ENCODE data around the gene NCOR1. TPM values are rescaled to one million over a fixed set of nuclear protein-coding genes. Genes with fewer than 3 reads are reported as not detected.
"Not testable (repeated sequence)": the region's sequence is repeated elsewhere in the genome, so short reads cannot be mapped to it uniquely, and the experiment has no call there.

NCOR1 gene
- total and polyA plus RNA-seq, 8 donors = 36.7 to 123 (median 49.5) TPM

GRCh38 chr17:16073845-16074244 lies 141.5 kb downstream of the NCOR1 start:
- no peaks in the 10 kb centered on the region for H3K9me3 ChIP-seq
- DNase-seq (no peak), FAIRE-seq (no peak), ATAC-seq (no peak)
- peaks cover 0 to 66% (median 17%) of the 10 kb centered on the region in 3 donors for H3K36me3 ChIP-seq
- no peak overlapping the region for H3K4me3 ChIP-seq
- no peaks in the 10 kb centered on the region for H3K27me3 ChIP-seq
- intact Hi-C loops (cut with DNase I) = no loop called here
- no peak for TF ChIP-seq CTCF (IDR thresholded peaks at IDR 0.05)
- 92% methylated on average over 4 of the region's 4 CpGs for WGBS, 2 donors
- H3K27ac ChIP-seq = no peak overlapping the region
- peaks cover 0 to 7% (median 0%) of the 10 kb centered on the region in 3 donors for H3K4me1 ChIP-seq

GRCh38 chr17:16072031-16072430 lies 143.3 kb downstream of the NCOR1 start:
- H3K36me3 ChIP-seq = peaks cover 0 to 65% (median 16%) of the 10 kb centered on the region in 3 donors
- DNase-seq = no peak
- no peaks in the 10 kb centered on the region for H3K9me3 ChIP-seq
- ATAC-seq = no peak
- FAIRE-seq = no peak
- no peak overlapping the region for H3K27ac ChIP-seq
- intact Hi-C loops (cut with DNase I) = no loop called here
- TF ChIP-seq CTCF (IDR thresholded peaks at IDR 0.05) = no peak
- no peaks in the 10 kb centered on the region for H3K27me3 ChIP-seq
- WGBS, 2 donors = 96 to 97% methylated on average over 1 of the region's 1 CpG
- peaks cover 0 to 7% (median 0%) of the 10 kb centered on the region in 3 donors for H3K4me1 ChIP-seq
- no peak overlapping the region for H3K4me3 ChIP-seq

- DNase-seq (no peak), ATAC-seq (no peak), FAIRE-seq (no peak)
- Histone ChIP-seq H3K4me1 (no peaks in the 10 kb centered on the region), H3K27ac (no peak overlapping the region), H3K4me3 (no peak overlapping the region), H3K36me3 (peaks cover 4 to 87% (median 33%) of the 10 kb centered on the region in 3 donors), H3K27me3 (no peaks in the 10 kb centered on the region), H3K9me3 (no peaks in the 10 kb centered on the region)
- TF ChIP-seq CTCF (IDR thresholded peaks at IDR 0.05) = no peak
- intact Hi-C loops (cut with DNase I) = no loop called here
Observed at GRCh38 chr17:16068323-16068722, 147.0 kb downstream of the NCOR1 start.

GRCh38 chr17:16066125-16066524 lies 149.2 kb downstream of the NCOR1 start:
- Histone ChIP-seq H3K27ac (no peak overlapping the region), H3K4me3 (no peak overlapping the region), H3K36me3 (peaks cover 5 to 80% (median 32%) of the 10 kb centered on the region in 3 donors), H3K9me3 (no peaks in the 10 kb centered on the region), H3K4me1 (no peaks in the 10 kb centered on the region), H3K27me3 (no peaks in the 10 kb centered on the region)
- DNase-seq (no peak), FAIRE-seq (no peak), ATAC-seq (no peak)
- intact Hi-C loops (cut with DNase I) = no loop called here
- no peak for TF ChIP-seq CTCF (IDR thresholded peaks at IDR 0.05)
- 95 to 98% methylated on average over 4 of the region's 4 CpGs for WGBS, 2 donors

- WGBS, 2 donors = 94 to 96% methylated on average over 2 of the region's 2 CpGs
- Histone ChIP-seq H3K4me1 (no peaks in the 10 kb centered on the region), H3K27me3 (no peaks in the 10 kb centered on the region), H3K9me3 (no peaks in the 10 kb centered on the region), H3K36me3 (peaks cover 13 to 70% (median 26%) of the 10 kb centered on the region in 3 donors), H3K27ac (no peak overlapping the region), H3K4me3 (no peak overlapping the region)
- no peak for ATAC-seq
- intact Hi-C loops (cut with DNase I) = no loop called here
- no peak for TF ChIP-seq CTCF (IDR thresholded peaks at IDR 0.05)
- no peak for FAIRE-seq
- DNase-seq = no peak
Observed at GRCh38 chr17:16061631-16062030, 153.7 kb downstream of the NCOR1 start.

GRCh38 chr17:16055139-16055538 lies 160.2 kb downstream of the NCOR1 start:
- FAIRE-seq; H3K4me3 ChIP-seq; H3K9me3 ChIP-seq; DNase-seq; H3K4me1 ChIP-seq; H3K27ac ChIP-seq; ATAC-seq; intact Hi-C loops (cut with DNase I); H3K27me3 ChIP-seq: not testable (repeated sequence)
- H3K36me3 ChIP-seq = peaks cover 7 to 37% (median 16%) of the 10 kb centered on the region in 3 donors
- 75 to 86% methylated on average over 4 of the region's 4 CpGs for WGBS, 2 donors

Data from pancreas (tissue), 10 donors.